ENCODE results near the gene IRF6.

DNA sequence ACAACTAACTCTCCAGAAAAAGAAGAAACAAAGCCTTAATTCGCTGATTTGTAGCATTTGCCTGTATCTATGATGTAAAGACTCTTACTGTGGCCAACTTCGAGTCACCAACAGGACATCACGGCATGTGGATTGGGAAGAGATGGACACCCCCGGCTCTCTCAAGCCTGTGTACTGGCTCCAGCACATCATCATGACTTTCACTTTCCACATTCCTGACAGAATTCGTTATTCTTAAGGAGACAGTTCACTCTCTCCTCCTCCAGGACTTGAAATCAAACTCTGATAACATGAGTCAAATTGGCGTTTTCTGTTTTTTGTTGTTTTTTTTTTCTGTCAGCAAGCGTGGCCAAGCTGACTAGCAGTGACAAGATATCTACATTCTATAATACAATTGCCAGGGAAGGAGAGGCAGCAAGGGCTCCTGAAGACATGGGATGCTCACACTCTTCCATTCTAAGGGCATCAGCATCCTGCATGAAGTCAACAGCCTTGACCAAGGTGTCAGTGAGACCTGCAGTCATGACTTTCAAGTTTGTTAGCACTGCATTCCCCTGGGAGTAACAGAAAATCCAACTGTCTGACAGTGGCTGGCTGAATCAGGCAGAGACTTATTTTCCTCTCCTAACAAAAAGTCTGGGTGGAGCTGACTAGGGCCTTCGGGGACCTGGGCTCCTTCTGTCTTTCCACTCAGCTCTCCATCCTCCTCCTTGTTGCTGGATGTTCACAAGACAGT, 63.4 kb downstream of the IRF6 start:
- no peak for TF ChIP-seq YY1 (IDR thresholded peaks at IDR 0.05; ENCODE audit: insufficient read depth, insufficient read length)
- TF ChIP-seq ZNF274 (IDR thresholded peaks at IDR 0.05; ENCODE audit: low read depth, low read length) = no peak
- TF ChIP-seq SUZ12 (IDR thresholded peaks at IDR 0.05; ENCODE audit: extremely low read depth, insufficient read depth, insufficient read length) = no peak
